A549 (cell line): ENCODE measurements around the gene GCK. TPM values are rescaled to one million over a fixed set of nuclear protein-coding genes. Genes with fewer than 3 reads are reported as not detected.

ENCODE experiments used
- ATAC-seq, 2 experiments: fragments of 200-7000 bp in 1 of 2; fragments of >200 bp in 1 of 2; cut with Nextera tagmentation in 1 of 2; cut with Tn5 transposase in 1 of 2; 3 replicates each; pipeline versions ENCODE4 v1.8.0 to v1.9.1; 2018 to 2020; ENCODE audit warnings: mild to moderate bottlenecking in 1 of 2, moderate library complexity in 1 of 2
- CTCF ChIA-PET: fragments of 300-600 bp; sonication (Branson Sonifier 250); formaldehyde crosslinking; extraction: SDS; loops from one replicate; lab custom pipeline; 2021; ENCODE audit warnings: antibody characterized with exemption, inconsistent platforms; lab: Yijun Ruan, JAX
- POLR2A ChIA-PET: fragments of 350-600 bp; formaldehyde crosslinking; extraction: SDS; loops from one replicate; lab custom pipeline; 2021; ENCODE audit warnings: antibody characterized with exemption, inconsistent platforms; lab: Yijun Ruan, JAX
- DNase-seq, 2 experiments: peaks; one replicate each; pipeline versions ENCODE4 v3.0.0 to v3.0.0-alpha.2; 2011 to 2016; ENCODE audit warnings: low read depth in 1 of 2, low spot score in 1 of 2
- FAIRE-seq: peaks from 2 replicates; lab custom pipeline; 2011; peaks lifted over from hg19 to GRCh38; lab: Jason Lieb, UNC
- H3K27ac ChIP-seq, 2 experiments: fragments of >200 bp; sonication (Bioruptor Twin); formaldehyde crosslinking; 3 replicates each; pipeline ENCODE4 v1.5.1; 2016 to 2017
- H3K4me1 ChIP-seq: fragments of >200 bp; sonication (Bioruptor Twin); formaldehyde crosslinking; 3 replicates; pipeline ENCODE4 v1.6.1; 2016
- H3K4me2 ChIP-seq: fragments of >200 bp; sonication (Bioruptor Twin); formaldehyde crosslinking; 3 replicates; pipeline ENCODE4 v1.6.1; 2016
- H3K4me3 ChIP-seq: fragments of >200 bp; sonication (Bioruptor Twin); formaldehyde crosslinking; 3 replicates; pipeline ENCODE4 v1.5.1; 2016
- H3K9me3 ChIP-seq: fragments of >200 bp; sonication (Bioruptor Twin); formaldehyde crosslinking; 3 replicates; pipeline ENCODE4 v1.6.1; 2016
- BHLHE40 ChIP-seq: IDR thresholded peaks from 2 replicates; pipeline ENCODE4 v1.6.1; 2012; ENCODE audit warnings: low read depth, low read length, inconsistent platforms
- CBX2 ChIP-seq: fragments of 200-600 bp; sonication (generic); IDR thresholded peaks from 2 replicates; pipeline ENCODE4 v1.6.1; 2016; ENCODE audit warnings: low read depth, mild to moderate bottlenecking, borderline replicate concordance
- EHF ChIP-seq: fragments of 250-450 bp; sonication (Bioruptor Pico); IDR thresholded peaks from 2 replicates; pipeline ENCODE4 v1.5.0; 2020; ENCODE audit warnings: mild to moderate bottlenecking
- EP300 ChIP-seq, 2 experiments: fragments of >200 bp; sonication (Bioruptor Twin); formaldehyde crosslinking; IDR thresholded peaks; 2 replicates in 1 of 2; 3 replicates in 1 of 2; pipeline ENCODE4 v1.6.1; 2016 to 2017
- FOSL2 ChIP-seq, 2 experiments: fragments of 450-650 bp in 1 of 2; fragments of >200 bp in 1 of 2; sonication (Bioruptor Twin) in 1 of 2; formaldehyde crosslinking; IDR thresholded peaks; 2 replicates each; pipeline versions ENCODE4 v1.5.0 to v1.6.1; 2016 to 2020; ENCODE audit warnings: mild to moderate bottlenecking in 1 of 2, moderate library complexity in 1 of 2
- FOXS1 ChIP-seq: fragments of 250-450 bp; sonication (Bioruptor Pico); IDR thresholded peaks from 2 replicates; pipeline ENCODE4 v1.5.0; 2020; ENCODE audit warnings: mild to moderate bottlenecking, moderate library complexity
- GATA3 ChIP-seq: IDR thresholded peaks from 2 replicates; pipeline ENCODE4 v1.6.1; 2012; ENCODE audit warnings: borderline replicate concordance
- HEYL ChIP-seq: fragments of 250-450 bp; sonication (Bioruptor Pico); IDR thresholded peaks from 2 replicates; pipeline ENCODE4 v1.8.0; 2021; ENCODE audit warnings: mild to moderate bottlenecking, moderate library complexity
- JUN ChIP-seq, 2 experiments: fragments of >200 bp; sonication (Bioruptor Twin); formaldehyde crosslinking; IDR thresholded peaks; 2 replicates in 1 of 2; 3 replicates in 1 of 2; pipeline ENCODE4 v1.6.1; 2016 to 2017
- JUNB ChIP-seq: fragments of >200 bp; sonication (Bioruptor Twin); formaldehyde crosslinking; IDR thresholded peaks from 2 replicates; pipeline ENCODE4 v1.6.1; 2016
- KDM5A ChIP-seq: fragments of 200-600 bp; sonication (generic); IDR thresholded peaks from 2 replicates; pipeline ENCODE4 v1.6.1; 2016; ENCODE audit warnings: antibody characterized with exemption, mild to moderate bottlenecking
- NFE2L2 ChIP-seq: fragments of 150-350 bp; conservative IDR thresholded peaks from 2 replicates; pipeline ENCODE4 v1.6.1; 2014; ENCODE audit warnings: low read length
- NR3C1 ChIP-seq: fragments of >200 bp; sonication (Bioruptor Twin); formaldehyde crosslinking; IDR thresholded peaks from 3 replicates; pipeline ENCODE4 v1.6.1; 2017
- POLR2AphosphoS2 ChIP-seq: conservative IDR thresholded peaks from 2 replicates; pipeline ENCODE4 v1.6.1; 2012; ENCODE audit warnings: low read length, improper control_type of control experiment, inconsistent platforms
- RARB ChIP-seq: fragments of 250-450 bp; sonication (Bioruptor Pico); IDR thresholded peaks from 2 replicates; pipeline ENCODE4 v1.8.0; 2021; ENCODE audit warnings: mild to moderate bottlenecking, moderate library complexity
- RCOR1 ChIP-seq: fragments of 150-350 bp; IDR thresholded peaks from 2 replicates; pipeline ENCODE4 v1.6.1; 2014; ENCODE audit warnings: antibody characterized with exemption, low read length, low read depth
- SREBF2 ChIP-seq: fragments of 450-650 bp; IDR thresholded peaks from 2 replicates; pipeline ENCODE4 v1.6.1; 2014; ENCODE audit warnings: mild to moderate bottlenecking, moderate library complexity
- TFCP2L1 ChIP-seq: fragments of 250-450 bp; sonication (Bioruptor Pico); IDR thresholded peaks from 2 replicates; pipeline ENCODE4 v1.5.0; 2021; ENCODE audit warnings: mild to moderate bottlenecking
- USF2 ChIP-seq: fragments of 450-650 bp; IDR thresholded peaks from 2 replicates; pipeline ENCODE4 v1.6.1; 2014; ENCODE audit warnings: antibody characterized with exemption
- ZC3H11A ChIP-seq: fragments of 450-650 bp; IDR thresholded peaks from 2 replicates; pipeline ENCODE4 v1.6.1; 2014; ENCODE audit warnings: antibody characterized with exemption, mild to moderate bottlenecking
- ZSCAN20 ChIP-seq: fragments of 250-450 bp; sonication (Bioruptor Pico); IDR thresholded peaks from 2 replicates; pipeline ENCODE4 v1.8.0; 2022; ENCODE audit warnings: mild to moderate bottlenecking, moderate library complexity
- WGBS: methylation state at CpG from one replicate; pipeline ENCODE4 v1.1.6; 2017; ENCODE audit errors: missing lambda C conversion rate; 5-methylcytosine and 5-hydroxymethylcytosine counted together
- polyA plus RNA-seq, 4 experiments: library from polyadenylated mRNA; depleted of rRNA in 3 of 4; stranded (reverse); fragments of >200 nt; fragmentation: RNase III in 1 of 4; extraction: RNeasy Plus Mini Kit Qiagen cat#74134 plus additional on column Dnase treatment in 1 of 4; gene quantifications; 2 replicates in 3 of 4; 3 replicates in 1 of 4; pipeline ENCODE4 v1.2.3, GENCODE V29; 2011 to 2017
- TF ChIP-seq, protein P1 (sequence below): fragments of >200 bp; sonication (Bioruptor Twin); formaldehyde crosslinking; IDR thresholded peaks from 2 replicates; pipeline ENCODE4 v1.6.1; 2016
- TF ChIP-seq, protein P2 (sequence below): IDR thresholded peaks from 2 replicates; pipeline ENCODE4 v1.6.1; 2012

Gene GCK
- polyA plus RNA-seq, 2 of the 4 experiments (the other 2 are of a cell fraction), result 0.12 TPM; not detected in 1

- no peak for TF ChIP-seq CBX2
- no peak for TF ChIP-seq ZC3H11A
- TF ChIP-seq, all 56 proteins: peak for 0
Observed at GRCh38 chr7:44185729-44186128, 3.5 kb downstream of the GCK start (continued).

DNA sequence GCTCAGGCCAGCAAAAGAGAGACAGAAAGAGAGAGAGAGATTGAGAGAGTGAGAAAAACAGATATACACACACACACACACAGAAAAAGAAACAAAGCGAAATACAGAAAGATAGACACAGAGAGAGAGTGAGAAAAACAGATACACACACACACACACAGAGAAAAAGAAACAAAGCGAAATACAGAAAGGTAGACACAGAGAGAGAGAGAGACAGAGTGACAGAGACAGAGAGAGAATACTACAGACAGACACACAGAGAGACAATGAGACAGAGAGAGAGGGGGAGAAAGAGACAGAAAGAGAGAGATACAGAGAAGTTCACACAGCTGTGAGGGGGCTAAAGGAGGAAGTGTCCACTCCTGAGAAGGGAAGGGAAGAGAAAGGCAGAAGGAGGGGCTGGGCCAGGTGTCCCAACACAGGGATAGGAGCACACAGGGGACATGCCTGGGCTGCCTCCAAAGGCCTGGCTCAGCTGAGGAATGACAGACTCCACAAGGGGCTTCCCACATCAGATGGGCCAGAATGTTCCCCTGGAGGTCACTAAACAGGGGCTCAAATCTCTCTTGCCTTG, 4.3 kb downstream of the GCK start:
- DNase-seq (no peak), ATAC-seq (peak; percentile 9 to 45; a peak in 4 of 6 replicates), FAIRE-seq (no peak)
- Histone ChIP-seq H3K4me1 (peaks cover 26% of the 10 kb centered on the region), H3K27ac (peak overlapping the region; percentile 47 to 74), H3K4me2 (peak overlapping the region; percentile 50), H3K9me3 (peaks cover 10% of the 10 kb centered on the region; the same call in 1 of the 3 replicates), H3K4me3 (no peak overlapping the region)
- ChIA-PET POLR2A (no interaction called here), CTCF (interaction anchor here (1.0 to 1.5 kb wide), 3 partner anchors 12 to 29 kb away, joined by 3 to 7 read pairs (median 4); no protein-coding TSS in a partner anchor)
- WGBS, result 51% methylated on average over 2 of the region's 2 CpGs
- TF ChIP-seq JUN (IDR thresholded peaks at IDR 0.05) (no peak), EP300 (IDR thresholded peaks at IDR 0.05) (no peak), GATA3 (no peak), HEYL (no peak), FOXS1 (CRISPR knock-in tag) (no peak), NFE2L2 (no peak), TFCP2L1 (CRISPR knock-in tag) (no peak), EHF (CRISPR knock-in tag) (no peak), BHLHE40 (no peak), SREBF2 (no peak)

DNA sequence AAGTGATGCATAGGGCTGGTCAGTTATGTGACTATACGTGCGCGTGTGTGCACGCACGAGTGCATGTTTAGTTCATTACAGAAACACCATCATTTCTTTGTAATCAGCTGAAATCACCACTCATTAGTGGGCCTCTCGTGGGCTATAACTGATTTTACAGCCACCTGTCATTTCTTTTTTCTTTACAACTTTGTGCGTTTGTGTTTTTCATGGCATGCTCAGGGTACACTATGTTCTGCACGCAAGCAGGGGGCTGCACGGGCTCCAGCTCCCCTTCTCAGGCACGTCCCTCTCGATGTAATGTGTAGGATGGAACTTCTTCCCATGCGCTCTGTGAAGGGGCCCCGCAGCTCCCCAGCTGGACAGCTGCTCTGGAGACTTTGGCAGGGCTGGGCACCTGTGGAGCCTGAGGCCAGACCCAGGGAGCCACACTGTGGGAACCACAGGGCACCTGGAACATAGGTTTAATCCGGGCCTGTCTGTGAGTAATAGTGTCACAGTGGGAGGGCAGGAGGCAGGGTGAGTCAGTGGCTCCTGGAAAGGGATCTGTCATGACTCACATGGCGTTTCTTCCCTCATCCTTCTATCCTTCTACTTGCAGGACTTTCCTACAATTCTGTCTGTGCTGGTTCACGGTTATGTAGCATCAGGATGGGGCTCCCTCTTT, 4.9 kb downstream of the GCK start:
- Histone ChIP-seq H3K4me3 (no peak overlapping the region), H3K4me2 (peak overlapping the region; percentile 50), H3K4me1 (peaks cover 26% of the 10 kb centered on the region), H3K9me3 (peaks cover 10% of the 10 kb centered on the region; the same call in 1 of the 3 replicates), H3K27ac (peak overlapping the region; percentile 47 to 74)
- TF ChIP-seq KDM5A (no peak), NR3C1 (no peak), RCOR1 (no peak), RARB (CRISPR knock-in tag) (no peak), USF2 (no peak), JUN (IDR thresholded peaks at IDR 0.05) (peak in 1 of 2 experiments; percentile 47; a peak in 1 of 5 replicates), POLR2AphosphoS2 (no peak), JUNB (peak; percentile 68), ZSCAN20 (CRISPR knock-in tag) (no peak), FOSL2 (IDR thresholded peaks at IDR 0.05) (peak; percentile 80), FOSL2 (CRISPR knock-in tag; IDR thresholded peaks at IDR 0.05) (peak; percentile 91), EHF (CRISPR knock-in tag) (no peak)
- TF ChIP-seq, protein P1, sequence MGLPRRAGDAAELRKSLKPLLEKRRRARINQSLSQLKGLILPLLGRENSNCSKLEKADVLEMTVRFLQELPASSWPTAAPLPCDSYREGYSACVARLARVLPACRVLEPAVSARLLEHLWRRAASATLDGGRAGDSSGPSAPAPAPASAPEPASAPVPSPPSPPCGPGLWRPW, result no peak
- TF ChIP-seq, protein P2, sequence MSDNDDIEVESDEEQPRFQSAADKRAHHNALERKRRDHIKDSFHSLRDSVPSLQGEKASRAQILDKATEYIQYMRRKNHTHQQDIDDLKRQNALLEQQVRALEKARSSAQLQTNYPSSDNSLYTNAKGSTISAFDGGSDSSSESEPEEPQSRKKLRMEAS, result peak; percentile 51; the same call in 1 of the 2 replicates
- DNase-seq, result peak; percentile 73 to 92
- ChIA-PET POLR2A (no interaction called here), CTCF (interaction anchor here (1.0 to 1.3 kb wide), 2 partner anchors 23 to 29 kb away, joined by 3 to 4 read pairs; no protein-coding TSS in a partner anchor)
- no peak for FAIRE-seq
- WGBS, result 63% methylated on average over 16 of the region's 16 CpGs
- ATAC-seq, result peak; percentile 97 to 98
